ENCODE measurements around the gene AKAP7.

DNA sequence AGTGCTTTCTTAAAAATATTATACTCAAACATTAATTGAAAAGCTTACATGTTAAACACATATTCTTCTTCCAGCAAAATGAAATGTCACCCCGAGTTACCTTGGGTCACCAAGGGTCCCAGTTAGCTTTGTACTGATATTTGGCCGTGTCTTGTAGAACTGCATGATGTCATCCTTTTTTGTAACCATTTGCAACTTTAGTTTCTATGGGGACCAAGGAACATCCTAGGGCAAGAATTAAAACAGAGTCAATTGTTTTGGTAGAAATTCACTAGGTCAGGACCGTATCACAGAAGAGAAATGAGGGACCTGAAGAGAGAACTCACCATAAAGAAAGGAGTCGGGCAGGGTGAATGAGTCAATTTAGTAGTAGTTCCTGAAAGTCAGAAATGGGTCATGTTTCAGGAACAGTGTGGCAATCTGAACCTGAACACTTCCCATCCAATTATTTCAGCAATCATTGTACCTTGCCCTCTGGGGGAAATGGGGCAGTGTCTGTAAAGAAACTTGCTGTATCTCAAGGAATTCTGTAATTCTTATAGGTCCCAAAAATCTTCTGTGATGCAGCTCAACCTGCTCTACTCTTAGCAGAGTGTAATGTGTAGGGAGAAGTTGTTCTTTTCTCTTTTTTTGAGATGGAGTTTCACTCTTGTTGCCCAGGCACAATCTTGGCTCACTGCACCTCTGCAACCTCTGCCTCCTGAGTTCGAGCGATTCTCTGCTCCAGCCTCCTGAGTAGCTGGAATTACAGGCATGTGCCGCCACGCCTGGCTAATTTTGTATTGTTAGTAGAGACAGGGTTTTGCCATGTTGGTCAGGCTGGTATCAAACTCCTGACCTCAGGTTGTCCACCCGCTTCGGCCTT lies 5.3 kb upstream of the AKAP7 start:
- TF ChIP-seq, protein P1, sequence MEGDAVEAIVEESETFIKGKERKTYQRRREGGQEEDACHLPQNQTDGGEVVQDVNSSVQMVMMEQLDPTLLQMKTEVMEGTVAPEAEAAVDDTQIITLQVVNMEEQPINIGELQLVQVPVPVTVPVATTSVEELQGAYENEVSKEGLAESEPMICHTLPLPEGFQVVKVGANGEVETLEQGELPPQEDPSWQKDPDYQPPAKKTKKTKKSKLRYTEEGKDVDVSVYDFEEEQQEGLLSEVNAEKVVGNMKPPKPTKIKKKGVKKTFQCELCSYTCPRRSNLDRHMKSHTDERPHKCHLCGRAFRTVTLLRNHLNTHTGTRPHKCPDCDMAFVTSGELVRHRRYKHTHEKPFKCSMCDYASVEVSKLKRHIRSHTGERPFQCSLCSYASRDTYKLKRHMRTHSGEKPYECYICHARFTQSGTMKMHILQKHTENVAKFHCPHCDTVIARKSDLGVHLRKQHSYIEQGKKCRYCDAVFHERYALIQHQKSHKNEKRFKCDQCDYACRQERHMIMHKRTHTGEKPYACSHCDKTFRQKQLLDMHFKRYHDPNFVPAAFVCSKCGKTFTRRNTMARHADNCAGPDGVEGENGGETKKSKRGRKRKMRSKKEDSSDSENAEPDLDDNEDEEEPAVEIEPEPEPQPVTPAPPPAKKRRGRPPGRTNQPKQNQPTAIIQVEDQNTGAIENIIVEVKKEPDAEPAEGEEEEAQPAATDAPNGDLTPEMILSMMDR (IDR thresholded peaks at IDR 0.05): no peak
- TF ChIP-seq POLR2A (IDR thresholded peaks at IDR 0.05) (no peak), POLR2AphosphoS5 (IDR thresholded peaks at IDR 0.05) (no peak), EP300 (IDR thresholded peaks at IDR 0.05) (no peak)
